ENCODE data around the gene APCDD1. TPM values are rescaled to one million over a fixed set of nuclear protein-coding genes. Genes with fewer than 3 reads are reported as not detected.

Gene APCDD1
- total and polyA plus RNA-seq, 2 experiments from 2014 or later = 0.31 to 1.0 TPM

- Mint-ChIP-seq H3K4me3 (peak overlapping the region; percentile 94), H3K9me3 (no peaks in the 10 kb centered on the region), H3K27me3 (ENCODE audit: insufficient read depth, low read depth, poor library complexity) (peaks cover 7% of the 10 kb centered on the region), H3K27ac (no peak overlapping the region), H3K36me3 (ENCODE audit: low read depth) (no peaks in the 10 kb centered on the region), H3K4me1 (peaks cover 30% of the 10 kb centered on the region)
- H3K36me3 ChIP-seq (ENCODE audit: insufficient read depth) = no peaks in the 10 kb centered on the region
- no peaks in the 10 kb centered on the region for H3K9me2 ChIP-seq (ENCODE audit: insufficient read depth)
- TF ChIP-seq NANOG (IDR thresholded peaks at IDR 0.05; ENCODE audit: borderline replicate concordance) = no peak
- no peak for TF ChIP-seq EZH2 (IDR thresholded peaks at IDR 0.05; ENCODE audit: low read depth, unreplicated experiment)
- TF ChIP-seq, protein P1, sequence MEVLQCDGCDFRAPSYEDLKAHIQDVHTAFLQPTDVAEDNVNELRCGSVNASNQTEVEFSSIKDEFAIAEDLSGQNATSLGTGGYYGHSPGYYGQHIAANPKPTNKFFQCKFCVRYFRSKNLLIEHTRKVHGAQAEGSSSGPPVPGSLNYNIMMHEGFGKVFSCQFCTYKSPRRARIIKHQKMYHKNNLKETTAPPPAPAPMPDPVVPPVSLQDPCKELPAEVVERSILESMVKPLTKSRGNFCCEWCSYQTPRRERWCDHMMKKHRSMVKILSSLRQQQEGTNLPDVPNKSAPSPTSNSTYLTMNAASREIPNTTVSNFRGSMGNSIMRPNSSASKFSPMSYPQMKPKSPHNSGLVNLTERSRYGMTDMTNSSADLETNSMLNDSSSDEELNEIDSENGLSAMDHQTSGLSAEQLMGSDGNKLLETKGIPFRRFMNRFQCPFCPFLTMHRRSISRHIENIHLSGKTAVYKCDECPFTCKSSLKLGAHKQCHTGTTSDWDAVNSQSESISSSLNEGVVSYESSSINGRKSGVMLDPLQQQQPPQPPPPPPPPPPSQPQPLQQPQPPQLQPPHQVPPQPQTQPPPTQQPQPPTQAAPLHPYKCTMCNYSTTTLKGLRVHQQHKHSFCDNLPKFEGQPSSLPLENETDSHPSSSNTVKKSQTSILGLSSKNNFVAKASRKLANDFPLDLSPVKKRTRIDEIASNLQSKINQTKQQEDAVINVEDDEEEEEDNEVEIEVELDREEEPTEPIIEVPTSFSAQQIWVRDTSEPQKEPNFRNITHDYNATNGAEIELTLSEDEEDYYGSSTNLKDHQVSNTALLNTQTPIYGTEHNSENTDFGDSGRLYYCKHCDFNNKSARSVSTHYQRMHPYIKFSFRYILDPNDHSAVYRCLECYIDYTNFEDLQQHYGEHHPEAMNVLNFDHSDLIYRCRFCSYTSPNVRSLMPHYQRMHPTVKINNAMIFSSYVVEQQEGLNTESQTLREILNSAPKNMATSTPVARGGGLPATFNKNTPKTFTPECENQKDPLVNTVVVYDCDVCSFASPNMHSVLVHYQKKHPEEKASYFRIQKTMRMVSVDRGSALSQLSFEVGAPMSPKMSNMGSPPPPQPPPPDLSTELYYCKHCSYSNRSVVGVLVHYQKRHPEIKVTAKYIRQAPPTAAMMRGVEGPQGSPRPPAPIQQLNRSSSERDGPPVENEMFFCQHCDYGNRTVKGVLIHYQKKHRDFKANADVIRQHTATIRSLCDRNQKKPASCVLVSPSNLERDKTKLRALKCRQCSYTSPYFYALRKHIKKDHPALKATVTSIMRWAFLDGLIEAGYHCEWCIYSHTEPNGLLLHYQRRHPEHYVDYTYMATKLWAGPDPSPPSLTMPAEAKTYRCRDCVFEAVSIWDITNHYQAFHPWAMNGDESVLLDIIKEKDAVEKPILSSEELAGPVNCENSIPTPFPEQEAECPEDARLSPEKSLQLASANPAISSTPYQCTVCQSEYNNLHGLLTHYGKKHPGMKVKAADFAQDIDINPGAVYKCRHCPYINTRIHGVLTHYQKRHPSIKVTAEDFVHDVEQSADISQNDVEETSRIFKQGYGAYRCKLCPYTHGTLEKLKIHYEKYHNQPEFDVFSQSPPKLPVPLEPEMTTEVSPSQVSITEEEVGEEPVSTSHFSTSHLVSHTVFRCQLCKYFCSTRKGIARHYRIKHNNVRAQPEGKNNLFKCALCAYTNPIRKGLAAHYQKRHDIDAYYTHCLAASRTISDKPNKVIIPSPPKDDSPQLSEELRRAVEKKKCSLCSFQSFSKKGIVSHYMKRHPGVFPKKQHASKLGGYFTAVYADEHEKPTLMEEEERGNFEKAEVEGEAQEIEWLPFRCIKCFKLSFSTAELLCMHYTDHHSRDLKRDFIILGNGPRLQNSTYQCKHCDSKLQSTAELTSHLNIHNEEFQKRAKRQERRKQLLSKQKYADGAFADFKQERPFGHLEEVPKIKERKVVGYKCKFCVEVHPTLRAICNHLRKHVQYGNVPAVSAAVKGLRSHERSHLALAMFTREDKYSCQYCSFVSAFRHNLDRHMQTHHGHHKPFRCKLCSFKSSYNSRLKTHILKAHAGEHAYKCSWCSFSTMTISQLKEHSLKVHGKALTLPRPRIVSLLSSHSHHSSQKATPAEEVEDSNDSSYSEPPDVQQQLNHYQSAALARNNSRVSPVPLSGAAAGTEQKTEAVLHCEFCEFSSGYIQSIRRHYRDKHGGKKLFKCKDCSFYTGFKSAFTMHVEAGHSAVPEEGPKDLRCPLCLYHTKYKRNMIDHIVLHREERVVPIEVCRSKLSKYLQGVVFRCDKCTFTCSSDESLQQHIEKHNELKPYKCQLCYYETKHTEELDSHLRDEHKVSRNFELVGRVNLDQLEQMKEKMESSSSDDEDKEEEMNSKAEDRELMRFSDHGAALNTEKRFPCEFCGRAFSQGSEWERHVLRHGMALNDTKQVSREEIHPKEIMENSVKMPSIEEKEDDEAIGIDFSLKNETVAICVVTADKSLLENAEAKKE (CRISPR knock-in tag; IDR thresholded peaks at IDR 0.05) = no peak
- TF ChIP-seq JUNB (IDR thresholded peaks at IDR 0.05; ENCODE audit: unreplicated experiment) = no peak
- TF ChIP-seq ETS1 (IDR thresholded peaks at IDR 0.05) = no peak
- no peak for TF ChIP-seq CREB1 (CRISPR knock-in tag; IDR thresholded peaks at IDR 0.05; ENCODE audit: low read depth)
- TF ChIP-seq STAT1 (IDR thresholded peaks at IDR 0.05; ENCODE audit: unreplicated experiment) = no peak
- no peak for TF ChIP-seq POLR2AphosphoS5 (IDR thresholded peaks at IDR 0.05; ENCODE audit: low read depth)
- TF ChIP-seq EZH2phosphoT487 (IDR thresholded peaks at IDR 0.05; ENCODE audit: unreplicated experiment) = no peak
- TF ChIP-seq, protein P2, sequence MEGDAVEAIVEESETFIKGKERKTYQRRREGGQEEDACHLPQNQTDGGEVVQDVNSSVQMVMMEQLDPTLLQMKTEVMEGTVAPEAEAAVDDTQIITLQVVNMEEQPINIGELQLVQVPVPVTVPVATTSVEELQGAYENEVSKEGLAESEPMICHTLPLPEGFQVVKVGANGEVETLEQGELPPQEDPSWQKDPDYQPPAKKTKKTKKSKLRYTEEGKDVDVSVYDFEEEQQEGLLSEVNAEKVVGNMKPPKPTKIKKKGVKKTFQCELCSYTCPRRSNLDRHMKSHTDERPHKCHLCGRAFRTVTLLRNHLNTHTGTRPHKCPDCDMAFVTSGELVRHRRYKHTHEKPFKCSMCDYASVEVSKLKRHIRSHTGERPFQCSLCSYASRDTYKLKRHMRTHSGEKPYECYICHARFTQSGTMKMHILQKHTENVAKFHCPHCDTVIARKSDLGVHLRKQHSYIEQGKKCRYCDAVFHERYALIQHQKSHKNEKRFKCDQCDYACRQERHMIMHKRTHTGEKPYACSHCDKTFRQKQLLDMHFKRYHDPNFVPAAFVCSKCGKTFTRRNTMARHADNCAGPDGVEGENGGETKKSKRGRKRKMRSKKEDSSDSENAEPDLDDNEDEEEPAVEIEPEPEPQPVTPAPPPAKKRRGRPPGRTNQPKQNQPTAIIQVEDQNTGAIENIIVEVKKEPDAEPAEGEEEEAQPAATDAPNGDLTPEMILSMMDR (conservative IDR thresholded peaks at IDR 0.05; ENCODE audit: low read depth in 2 of 2) = no peak
- peak overlapping the region; percentile 94; the same call in 1 of the 2 replicates for H3K4me3 ChIP-seq
- peaks cover 40% of the 10 kb centered on the region for H3K79me2 ChIP-seq (replicated peaks; ENCODE audit: insufficient read depth)
- ATAC-seq (no peak), DNase-seq (ENCODE audit: low spot score) (no peak)
- H3K27me3 ChIP-seq (ENCODE audit: insufficient read depth) = no peaks in the 10 kb centered on the region
- H3K27ac ChIP-seq (ENCODE audit: low read depth) = no peak overlapping the region
- H4K20me1 ChIP-seq (replicated peaks; ENCODE audit: insufficient read depth) = peaks cover 18% of the 10 kb centered on the region
- peak overlapping the region; percentile 29; the same call in 1 of the 2 replicates for H2AFZ ChIP-seq
- peak overlapping the region; percentile 68 for H3K4me2 ChIP-seq
- peaks cover 5% of the 10 kb centered on the region; the same call in 1 of the 2 replicates for H3K4me1 ChIP-seq (ENCODE audit: insufficient read depth)
- H3F3A ChIP-seq (replicated peaks; ENCODE audit: low read depth) = no peaks in the 10 kb centered on the region
These were observed 70.9 kb downstream of the APCDD1 start for GRCh38 chr18:10525371-10525691.

Measured in GM23338 (cell line).